Keratinocyte (primary cell): ENCODE results near the gene CCDC68. TPM values are rescaled to one million over a fixed set of nuclear protein-coding genes. Genes with fewer than 3 reads are reported as not detected.

ENCODE experiments used
- DNase-seq: peaks from one replicate; pipeline ENCODE4 v3.0.0-alpha.2; 2011; ENCODE audit warnings: low read depth, missing footprints, low spot score
- FAIRE-seq: peaks from 2 replicates; lab custom pipeline; 2011; peaks lifted over from hg19 to GRCh38; lab: Jason Lieb, UNC
- H2AFZ ChIP-seq: 2 replicates; pipeline ENCODE4 v1.6.0; 2012; ENCODE audit warnings: low read length, control low read depth, inconsistent platforms; ENCODE audit not compliant: control insufficient read depth
- H3K27ac ChIP-seq: 2 replicates; pipeline ENCODE4 v1.5.1; 2011; ENCODE audit warnings: low read length; ENCODE audit not compliant: control insufficient read depth, insufficient read depth
- H3K27me3 ChIP-seq: 3 replicates; pipeline ENCODE4 v1.6.0; 2011; ENCODE audit warnings: low read length; ENCODE audit not compliant: control insufficient read depth, insufficient read depth; ENCODE audit errors: extremely low read depth
- H3K36me3 ChIP-seq, 2 experiments: 2 replicates in 1 of 2; 3 replicates in 1 of 2; pipeline ENCODE4 v1.5.1; 2011; ENCODE audit warnings: low read length in 2 of 2, mild to moderate bottlenecking in 1 of 2; ENCODE audit not compliant: control insufficient read depth in 2 of 2, insufficient read depth in 2 of 2; ENCODE audit errors: extremely low read depth in 1 of 2
- H3K4me1 ChIP-seq: 3 replicates; pipeline ENCODE4 v1.5.1; 2011; ENCODE audit warnings: low read length; ENCODE audit not compliant: control insufficient read depth, insufficient read depth; ENCODE audit errors: extremely low read depth
- H3K4me2 ChIP-seq: 3 replicates; pipeline ENCODE4 v1.6.0; 2011; ENCODE audit warnings: low read depth, low read length; ENCODE audit not compliant: control insufficient read depth, insufficient read depth; ENCODE audit errors: extremely low read depth
- H3K4me3 ChIP-seq, 3 experiments: fragments of 200-600 bp in 1 of 3; sonication (generic) in 1 of 3; 2 replicates in 2 of 3; 3 replicates in 1 of 3; pipeline ENCODE4 v1.5.1; 2011 to 2016; ENCODE audit warnings: low read length in 3 of 3, mild to moderate bottlenecking in 3 of 3, control low read depth in 2 of 3, inconsistent platforms in 1 of 3, low read depth in 1 of 3, mixed read lengths in 1 of 3, mixed run types in 1 of 3, moderate library complexity in 1 of 3; ENCODE audit not compliant: control insufficient read depth in 2 of 3, insufficient read depth in 2 of 3; ENCODE audit errors: extremely low read depth in 1 of 3
- H3K79me2 ChIP-seq: 2 replicates; pipeline ENCODE4 v1.6.0; 2012; ENCODE audit warnings: low read length; ENCODE audit not compliant: control insufficient read depth, insufficient read depth
- H3K9ac ChIP-seq: 3 replicates; pipeline ENCODE4 v1.6.0; 2011; ENCODE audit warnings: low read length; ENCODE audit not compliant: control insufficient read depth, insufficient read depth; ENCODE audit errors: extremely low read depth
- H3K9me1 ChIP-seq: 3 replicates; pipeline ENCODE4 v1.6.0; 2011; ENCODE audit warnings: low read length; ENCODE audit not compliant: control insufficient read depth, insufficient read depth; ENCODE audit errors: extremely low read depth
- H3K9me3 ChIP-seq: 2 replicates; pipeline ENCODE4 v1.5.1; 2012; ENCODE audit warnings: low read depth, low read length; ENCODE audit not compliant: control insufficient read depth
- H4K20me1 ChIP-seq: 3 replicates; pipeline ENCODE4 v1.6.0; 2011; ENCODE audit warnings: low read length; ENCODE audit not compliant: control insufficient read depth, insufficient read depth; ENCODE audit errors: extremely low read depth
- EZH2 ChIP-seq: IDR thresholded peaks from one replicate; pipeline ENCODE4 v1.6.1; 2012; ENCODE audit warnings: inconsistent platforms, mild to moderate bottlenecking, low read length, moderate library complexity
- dilution Hi-C: fragments of 300-500 bp; cut with MboI; formaldehyde crosslinking; loops from one replicate; pipeline ENCODE4 v1.7.0; 2020; ENCODE audit warnings: low sequenced_read_pairs; ENCODE audit not compliant: extremely low pct_ligation_motif_present
- polyA plus RNA-seq, 5 experiments: library from polyadenylated mRNA; depleted of rRNA in 3 of 5; stranded (reverse) in 3 of 5; stranded (forward) in 1 of 5; unstranded in 1 of 5; fragments of >200 nt; gene quantifications; 1 replicate in 1 of 5; 2 replicates in 3 of 5; 3 replicates in 1 of 5; pipeline versions ENCODE4 v1.2.1 to v1.2.3, GENCODE V29; 2011 to 2012; ENCODE audit warnings: missing spikeins in 2 of 5, low read depth in 1 of 5, low replicate concordance in 1 of 5
- TF ChIP-seq, protein P1 (sequence below), 3 experiments: IDR thresholded peaks in 1 of 3; conservative IDR thresholded peaks in 1 of 3; optimal IDR thresholded peaks in 1 of 3; 2 replicates in 2 of 3; 3 replicates in 1 of 3; pipeline versions ENCODE3 to v1.5.1; 2011; ENCODE audit warnings: low read length in 3 of 3, mild to moderate bottlenecking in 3 of 3, moderate library complexity in 2 of 3, control low read depth in 1 of 3, inconsistent platforms in 1 of 3; ENCODE audit not compliant: insufficient read depth in 2 of 3; ENCODE audit errors: extremely low read depth in 1 of 3

Gene CCDC68
- polyA plus RNA-seq, 1 donor (not counting 4 experiments of a cell fraction or from before 2014, with no cell fraction given) = 2.7 TPM

DNA sequence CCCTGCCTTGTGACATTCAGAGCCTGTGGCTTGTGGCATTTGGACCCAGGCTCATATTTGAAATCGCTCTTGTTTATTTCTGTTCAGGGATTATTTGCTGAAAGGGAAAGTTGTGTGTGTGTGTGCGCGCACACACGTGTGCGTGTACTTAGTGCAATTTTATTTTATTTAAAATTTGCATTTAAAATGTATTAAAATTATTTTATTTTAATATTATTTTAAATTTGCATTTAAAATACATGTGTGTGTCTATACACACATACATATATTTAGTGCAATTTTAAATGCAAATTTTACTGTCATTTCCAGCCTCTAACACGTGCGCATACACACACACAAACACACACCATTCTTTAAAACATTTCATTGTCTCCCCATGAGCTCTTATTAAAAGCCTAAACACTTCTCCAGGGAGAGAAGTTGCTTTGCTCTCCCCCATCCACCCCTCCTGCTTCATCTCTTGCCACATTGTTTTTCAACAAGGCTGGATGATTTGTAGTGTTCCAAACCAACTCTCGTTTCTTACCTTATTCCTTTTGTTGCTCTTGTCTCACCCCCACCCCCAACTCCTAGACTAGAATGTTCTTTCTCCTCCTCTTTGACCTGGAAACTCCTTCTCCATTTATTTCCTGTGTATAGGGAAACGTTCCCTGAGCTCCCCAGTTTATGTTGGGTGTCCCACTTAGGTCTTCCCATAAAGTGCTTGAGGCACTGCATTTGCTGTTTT, 3.8 kb upstream of the CCDC68 start:
- H3K27ac ChIP-seq = no peak overlapping the region
- no peak for DNase-seq
- H3K36me3 ChIP-seq = no peaks in the 10 kb centered on the region
- no peak for TF ChIP-seq EZH2
- TF ChIP-seq, protein P1, sequence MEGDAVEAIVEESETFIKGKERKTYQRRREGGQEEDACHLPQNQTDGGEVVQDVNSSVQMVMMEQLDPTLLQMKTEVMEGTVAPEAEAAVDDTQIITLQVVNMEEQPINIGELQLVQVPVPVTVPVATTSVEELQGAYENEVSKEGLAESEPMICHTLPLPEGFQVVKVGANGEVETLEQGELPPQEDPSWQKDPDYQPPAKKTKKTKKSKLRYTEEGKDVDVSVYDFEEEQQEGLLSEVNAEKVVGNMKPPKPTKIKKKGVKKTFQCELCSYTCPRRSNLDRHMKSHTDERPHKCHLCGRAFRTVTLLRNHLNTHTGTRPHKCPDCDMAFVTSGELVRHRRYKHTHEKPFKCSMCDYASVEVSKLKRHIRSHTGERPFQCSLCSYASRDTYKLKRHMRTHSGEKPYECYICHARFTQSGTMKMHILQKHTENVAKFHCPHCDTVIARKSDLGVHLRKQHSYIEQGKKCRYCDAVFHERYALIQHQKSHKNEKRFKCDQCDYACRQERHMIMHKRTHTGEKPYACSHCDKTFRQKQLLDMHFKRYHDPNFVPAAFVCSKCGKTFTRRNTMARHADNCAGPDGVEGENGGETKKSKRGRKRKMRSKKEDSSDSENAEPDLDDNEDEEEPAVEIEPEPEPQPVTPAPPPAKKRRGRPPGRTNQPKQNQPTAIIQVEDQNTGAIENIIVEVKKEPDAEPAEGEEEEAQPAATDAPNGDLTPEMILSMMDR (optimal IDR thresholded peaks at IDR 0.05 in 1 of 3, IDR thresholded peaks at IDR 0.05 in 1 of 3, conservative IDR thresholded peaks at IDR 0.05 in 1 of 3; ENCODE audit: extremely low read depth in 1 of 3, insufficient read depth in 2 of 3, low read length in 3 of 3) = no peak
- no peak overlapping the region for H2AFZ ChIP-seq
- no peaks in the 10 kb centered on the region for H4K20me1 ChIP-seq
- no peaks in the 10 kb centered on the region for H3K79me2 ChIP-seq
- no peaks in the 10 kb centered on the region for H3K9me1 ChIP-seq
- dilution Hi-C loops = no loop called here
- no peaks in the 10 kb centered on the region for H3K27me3 ChIP-seq
- no peak overlapping the region for H3K9ac ChIP-seq
- H3K4me3 ChIP-seq = no peak overlapping the region
- no peaks in the 10 kb centered on the region for H3K9me3 ChIP-seq
- peaks cover 10% of the 10 kb centered on the region for H3K4me1 ChIP-seq
- FAIRE-seq = no peak
- no peak overlapping the region for H3K4me2 ChIP-seq

DNA sequence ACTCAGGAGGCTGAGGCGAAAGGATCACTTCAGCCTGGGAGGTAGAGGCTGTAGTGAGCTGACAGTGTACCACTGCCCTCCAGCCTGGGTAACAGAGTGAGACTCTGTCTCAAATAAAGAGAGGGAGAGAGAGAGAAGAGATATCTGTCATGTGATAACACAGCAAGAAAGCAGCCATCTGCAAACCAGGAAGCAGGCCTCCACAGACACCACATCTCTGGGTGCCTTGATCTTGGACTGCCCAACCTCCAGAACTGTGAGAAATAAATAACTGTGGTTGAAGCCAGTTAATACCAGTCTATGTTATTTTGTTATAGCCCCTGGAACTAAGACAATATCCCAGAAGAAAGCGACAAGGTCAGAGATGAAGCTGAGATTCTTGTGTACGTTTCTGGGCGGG, 2.6 kb upstream of the CCDC68 start:
- H3K27me3 ChIP-seq = no peaks in the 10 kb centered on the region
- H2AFZ ChIP-seq = no peak overlapping the region
- no peaks in the 10 kb centered on the region for H3K9me1 ChIP-seq
- H3K36me3 ChIP-seq = no peaks in the 10 kb centered on the region
- DNase-seq (no peak), FAIRE-seq (no peak)
- no peak overlapping the region for H3K4me2 ChIP-seq
- no peak overlapping the region for H3K4me3 ChIP-seq
- H3K79me2 ChIP-seq = no peaks in the 10 kb centered on the region
- H3K9me3 ChIP-seq = no peaks in the 10 kb centered on the region
- peaks cover 5% of the 10 kb centered on the region for H3K4me1 ChIP-seq
- dilution Hi-C loops = no loop called here
- H3K9ac ChIP-seq = no peak overlapping the region
- no peak overlapping the region for H3K27ac ChIP-seq
- TF ChIP-seq, protein P1 (optimal IDR thresholded peaks at IDR 0.05 in 1 of 3, IDR thresholded peaks at IDR 0.05 in 1 of 3, conservative IDR thresholded peaks at IDR 0.05 in 1 of 3; ENCODE audit: extremely low read depth in 1 of 3, insufficient read depth in 2 of 3, low read length in 3 of 3) = no peak
- no peak for TF ChIP-seq EZH2
- no peaks in the 10 kb centered on the region for H4K20me1 ChIP-seq
